HG02970 (cell line): Measurements from ENCODE around the gene THBS3.
"Not testable (repeated sequence)": the region's sequence is repeated elsewhere in the genome, so short reads cannot be mapped to it uniquely, and the experiment has no call there.

Experiments
- ATAC-seq: cut with Tn5 transposase; IDR thresholded peaks from one replicate; pipeline ENCODE4 v1.9.1; 2021; ENCODE audit warnings: mild to moderate bottlenecking, moderate library complexity, moderate number of reproducible peaks; ENCODE audit not compliant: unreplicated experiment, low FRiP score

The THBS3 gene

GRCh38 chr1:155192346-155193274 is 15.1 kb downstream of the THBS3 start:
- ATAC-seq = no peak

GRCh38 chr1:155191904-155192303 is 15.8 kb downstream of the THBS3 start:
- ATAC-seq = no peak

- ATAC-seq = not testable (repeated sequence)
Measured at GRCh38 chr1:155189926-155190325, 17.8 kb downstream of the THBS3 start.

GRCh38 chr1:155188268-155188667 is 19.4 kb downstream of the THBS3 start:
- ATAC-seq = no peak

- ATAC-seq = no peak
Measured at GRCh38 chr1:155187456-155187891, 20.2 kb downstream of the THBS3 start.

GRCh38 chr1:155186794-155187455 is 20.8 kb downstream of the THBS3 start:
- ATAC-seq = no peak

GRCh38 chr1:155186067-155186793 is 21.5 kb downstream of the THBS3 start:
- ATAC-seq = no peak

GRCh38 chr1:155185783-155186066 is 22.0 kb downstream of the THBS3 start:
- ATAC-seq = no peak

- ATAC-seq = no peak
Measured at GRCh38 chr1:155184835-155185782, 22.6 kb downstream of the THBS3 start.

GRCh38 chr1:155184351-155184811 is 23.3 kb downstream of the THBS3 start:
- ATAC-seq = no peak

- ATAC-seq = no peak
Measured at GRCh38 chr1:155183775-155184221, 23.9 kb downstream of the THBS3 start.

GRCh38 chr1:155182052-155182550 is 25.6 kb downstream of the THBS3 start:
- ATAC-seq = no peak

- no peak for ATAC-seq
Measured at GRCh38 chr1:155181371-155182051, 26.2 kb downstream of the THBS3 start.

GRCh38 chr1:155179112-155180031 is 28.3 kb downstream of the THBS3 start:
- no peak for ATAC-seq

- no peak for ATAC-seq
Measured at GRCh38 chr1:155178441-155179111, 29.1 kb downstream of the THBS3 start.

- ATAC-seq = no peak
Measured at GRCh38 chr1:155177918-155178281, 29.8 kb downstream of the THBS3 start.

- no peak for ATAC-seq
Measured at GRCh38 chr1:155177192-155177917, 30.3 kb downstream of the THBS3 start.
